Activated CD8-positive, alpha-beta T cell treated with anti-CD3 and anti-CD28 coated beads, Interleukin-2, amount 10 ng/mL, durations not matched to agents 7 days and 5 days (primary cell): Measurements from ENCODE around the gene EIF5A. TPM values are rescaled to one million over a fixed set of nuclear protein-coding genes. Genes with fewer than 3 reads are reported as not detected.

ENCODE experiments used
- ATAC-seq: fragments of 150-1000 bp; cut with Tn5 transposase; one replicate; pipeline ENCODE4 v1.10.0; 2021; ENCODE audit warnings: moderate library complexity
- CTCF ChIA-PET: fragments of 350-600 bp; sonication (Branson Sonifier 250); formaldehyde crosslinking; loops from one replicate; lab custom pipeline; 2021; ENCODE audit warnings: antibody characterized with exemption; lab: Charles Lee
- POLR2A ChIA-PET: fragments of 350-600 bp; sonication (Branson Sonifier 250); formaldehyde crosslinking; loops from one replicate; lab custom pipeline; 2021; ENCODE audit warnings: antibody characterized with exemption; lab: Charles Lee
- DNase-seq: peaks from one replicate; pipeline ENCODE4 v3.0.0-alpha.2; 2020
- H3K27ac Mint-ChIP-seq: one replicate; pipeline ENCODE4 v1.8.0; 2021; ENCODE audit warnings: mild to moderate bottlenecking, mixed read lengths
- H3K27me3 Mint-ChIP-seq: one replicate; pipeline ENCODE4 v1.8.0; 2021; ENCODE audit warnings: low read depth, mixed read lengths
- H3K36me3 Mint-ChIP-seq: one replicate; pipeline ENCODE4 v1.8.0; 2021; ENCODE audit warnings: low read depth, mixed read lengths
- H3K4me1 Mint-ChIP-seq: one replicate; pipeline ENCODE4 v1.8.0; 2021; ENCODE audit warnings: low read depth, mixed read lengths
- H3K4me3 Mint-ChIP-seq: one replicate; pipeline ENCODE4 v1.8.0; 2021; ENCODE audit warnings: mild to moderate bottlenecking, mixed read lengths
- H3K9me3 Mint-ChIP-seq: one replicate; pipeline ENCODE4 v1.8.0; 2022; ENCODE audit warnings: mixed read lengths; ENCODE audit not compliant: insufficient read depth
- total RNA-seq, 2 experiments: library from RNA; stranded (reverse); gene quantifications; one replicate each; pipeline ENCODE4 v1.2.3, GENCODE V29; 2021

Gene EIF5A
- total RNA-seq, 2 experiments from 2014 or later = 685 to 690 TPM

DNA sequence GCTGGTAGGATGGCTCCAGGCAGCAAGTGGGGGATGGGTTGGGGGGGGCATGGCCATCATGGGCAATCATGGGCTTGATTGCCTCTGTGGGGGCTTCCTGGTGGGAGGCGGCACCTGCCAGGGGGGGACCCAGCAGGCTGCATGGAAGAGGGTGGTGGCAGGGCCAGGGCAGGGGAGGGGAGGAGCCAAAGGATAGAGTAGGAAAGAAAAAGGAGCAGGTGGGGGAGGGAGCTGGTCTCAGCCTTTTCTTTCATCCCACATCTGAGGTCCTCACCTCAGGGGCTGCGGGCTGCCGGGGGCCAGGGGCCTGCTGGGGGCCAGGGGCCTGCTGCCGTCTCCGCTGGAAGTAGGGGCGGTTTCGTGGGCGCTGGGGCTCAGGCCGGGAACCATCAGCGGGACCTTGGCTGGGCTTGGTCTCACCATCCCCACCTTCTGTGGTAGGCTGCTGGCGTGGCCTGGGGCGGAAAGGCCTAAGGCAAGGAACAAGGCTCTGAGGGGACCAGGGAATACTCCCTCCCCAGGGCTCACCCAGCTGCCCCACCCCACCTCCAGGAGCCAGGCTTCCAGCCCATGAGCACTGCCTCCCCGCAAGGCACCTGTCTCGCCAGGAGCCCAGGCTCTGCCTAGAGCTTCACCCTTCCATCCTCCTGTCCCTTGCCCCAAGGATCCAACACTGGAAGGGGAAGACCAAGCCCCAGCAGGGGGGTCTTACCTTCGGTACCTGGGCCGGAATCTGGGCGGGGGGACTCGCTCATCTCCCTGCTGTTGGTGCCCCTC, 18.0 kb upstream of the EIF5A start:
- H3K36me3 Mint-ChIP-seq = no peaks in the 10 kb centered on the region
- no peak overlapping the region for H3K4me3 Mint-ChIP-seq
- peaks cover 10% of the 10 kb centered on the region for H3K4me1 Mint-ChIP-seq
- peaks cover 22% of the 10 kb centered on the region for H3K27me3 Mint-ChIP-seq
- H3K9me3 Mint-ChIP-seq = no peaks in the 10 kb centered on the region
- ChIA-PET POLR2A (no interaction called here), CTCF (interaction anchor here (1.7 kb wide), 1 partner anchor 7 kb away, joined by 5 read pairs; no protein-coding TSS in a partner anchor)
- H3K27ac Mint-ChIP-seq = no peak overlapping the region
- ATAC-seq (no peak), DNase-seq (no peak)

DNA sequence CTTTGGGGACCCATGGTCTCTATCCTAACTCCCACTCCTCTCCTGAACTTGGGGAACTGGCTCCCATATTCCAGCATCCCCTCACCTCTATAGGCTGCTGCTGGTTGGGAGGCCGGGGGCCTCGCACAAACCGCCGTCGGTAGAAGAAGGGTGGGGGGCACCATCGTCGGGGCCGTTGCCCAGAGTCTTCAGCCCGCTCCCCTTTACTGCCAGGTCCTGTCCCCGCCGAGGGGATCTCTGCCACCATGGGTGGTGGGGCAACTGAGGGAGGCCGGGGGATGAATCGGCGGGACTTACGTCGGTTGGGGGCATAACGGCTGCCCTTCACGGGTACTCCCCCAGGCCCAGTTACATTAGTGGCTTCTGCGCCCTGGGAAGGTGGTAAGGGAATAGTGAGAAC, 17.3 kb upstream of the EIF5A start:
- ChIA-PET POLR2A (no interaction called here), CTCF (interaction anchor here (2.9 kb wide), 1 partner anchor 8 kb away, joined by 14 read pairs; the partner anchor contains the start of gene SLC2A4)
- no peak for DNase-seq
- H3K9me3 Mint-ChIP-seq = no peaks in the 10 kb centered on the region
- H3K36me3 Mint-ChIP-seq = no peaks in the 10 kb centered on the region
- peaks cover 25% of the 10 kb centered on the region for H3K27me3 Mint-ChIP-seq
- H3K4me1 Mint-ChIP-seq = peaks cover 14% of the 10 kb centered on the region
- no peak overlapping the region for H3K4me3 Mint-ChIP-seq
- no peak for ATAC-seq
- H3K27ac Mint-ChIP-seq = no peak overlapping the region

- no peak for ATAC-seq
- DNase-seq = no peak
- CTCF ChIA-PET = interaction anchor here (1.1 to 2.9 kb wide), 4 partner anchors 9 to 245 kb away, joined by 3 to 14 read pairs (median 4); partner anchors contain the start of genes NEURL4 and SLC2A4
- POLR2A ChIA-PET = no interaction called here
- H3K36me3 Mint-ChIP-seq = no peaks in the 10 kb centered on the region
- H3K27me3 Mint-ChIP-seq = peaks cover 28% of the 10 kb centered on the region
- H3K4me1 Mint-ChIP-seq = peaks cover 19% of the 10 kb centered on the region
- no peak overlapping the region for H3K4me3 Mint-ChIP-seq
- H3K27ac Mint-ChIP-seq = no peak overlapping the region
- no peaks in the 10 kb centered on the region for H3K9me3 Mint-ChIP-seq
Measured at GRCh38 chr17:7290685-7291084, 16.7 kb upstream of the EIF5A start.

DNA sequence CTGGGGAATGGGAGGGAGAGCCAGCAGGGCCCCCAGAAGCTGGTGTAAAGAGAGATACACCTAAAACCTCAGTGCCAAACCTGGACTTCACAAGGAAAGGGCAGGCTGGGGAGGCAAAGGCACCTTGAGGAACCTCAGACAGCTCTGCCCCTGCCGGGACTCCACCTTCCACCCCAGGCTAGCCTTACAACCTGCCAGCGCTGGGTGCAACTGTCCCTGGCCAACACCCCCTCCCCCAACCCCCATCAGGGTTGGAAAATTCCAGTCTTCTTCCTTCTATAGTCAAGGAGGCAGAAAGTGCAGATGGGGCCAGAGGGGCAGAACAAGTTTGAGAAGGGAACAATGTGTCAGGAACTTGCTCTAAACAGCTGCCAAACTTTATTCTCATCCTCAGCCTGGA, 15.2 kb upstream of the EIF5A start:
- no peak for DNase-seq
- Mint-ChIP-seq H3K9me3 (no peaks in the 10 kb centered on the region), H3K4me1 (peaks cover 30% of the 10 kb centered on the region), H3K36me3 (no peaks in the 10 kb centered on the region), H3K27ac (no peak overlapping the region), H3K4me3 (no peak overlapping the region), H3K27me3 (peaks cover 34% of the 10 kb centered on the region)
- CTCF ChIA-PET = interaction anchor here (2.2 to 2.9 kb wide), 2 partner anchors 10 to 246 kb away, joined by 4 to 14 read pairs; partner anchors contain the start of gene SLC2A4
- POLR2A ChIA-PET = interaction anchor here (1.6 kb wide), 1 partner anchor 10 kb away, joined by 8 read pairs; the partner anchor contains the start of gene SLC2A4
- ATAC-seq = no peak

- Mint-ChIP-seq H3K9me3 (no peaks in the 10 kb centered on the region), H3K4me3 (no peak overlapping the region), H3K27me3 (peaks cover 34% of the 10 kb centered on the region), H3K36me3 (no peaks in the 10 kb centered on the region), H3K4me1 (peaks cover 30% of the 10 kb centered on the region), H3K27ac (no peak overlapping the region)
- ChIA-PET POLR2A (interaction anchor here (1.6 kb wide), 1 partner anchor 11 kb away, joined by 8 read pairs; the partner anchor contains the start of gene SLC2A4), CTCF (interaction anchor here (0.7 to 2.9 kb wide), 3 partner anchors 11 to 247 kb away, joined by 3 to 14 read pairs (median 4); partner anchors contain the start of gene SLC2A4)
- no peak for DNase-seq
- ATAC-seq = no peak
Measured at GRCh38 chr17:7292729-7293128, 14.7 kb upstream of the EIF5A start.

DNA sequence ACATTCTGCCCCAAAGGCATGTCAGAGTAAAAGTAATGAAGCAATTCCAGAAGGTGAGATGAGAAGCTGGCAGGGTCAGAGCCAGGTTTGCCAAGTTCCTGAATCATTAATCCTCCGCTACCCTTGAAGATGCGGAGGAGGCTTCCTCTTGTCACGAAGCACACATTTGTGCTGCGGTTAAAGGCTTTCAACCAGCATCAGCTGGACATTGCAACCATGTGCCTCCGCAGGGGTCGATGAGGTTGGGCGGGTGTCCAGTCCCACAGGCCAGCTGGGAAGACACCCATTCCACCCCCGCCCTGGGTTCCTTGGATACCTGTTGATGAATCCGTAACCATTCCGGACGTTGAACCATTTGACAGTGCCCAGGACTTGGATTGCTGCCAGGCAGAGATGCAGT, 14.3 kb upstream of the EIF5A start:
- Mint-ChIP-seq H3K27me3 (peaks cover 34% of the 10 kb centered on the region), H3K4me3 (no peak overlapping the region), H3K4me1 (peaks cover 30% of the 10 kb centered on the region), H3K27ac (no peak overlapping the region), H3K36me3 (no peaks in the 10 kb centered on the region), H3K9me3 (no peaks in the 10 kb centered on the region)
- DNase-seq (no peak), ATAC-seq (no peak)
- CTCF ChIA-PET = interaction anchor here (0.6 to 2.9 kb wide), 6 partner anchors 11 to 247 kb away, joined by 3 to 14 read pairs (median 4); partner anchors contain the start of gene SLC2A4
- POLR2A ChIA-PET = no interaction called here

- peaks cover 30% of the 10 kb centered on the region for H3K27me3 Mint-ChIP-seq
- POLR2A ChIA-PET = no interaction called here
- no peaks in the 10 kb centered on the region for H3K36me3 Mint-ChIP-seq
- peak overlapping the region; percentile 71 for H3K4me3 Mint-ChIP-seq
- peaks cover 30% of the 10 kb centered on the region for H3K4me1 Mint-ChIP-seq
- H3K27ac Mint-ChIP-seq = no peak overlapping the region
- H3K9me3 Mint-ChIP-seq = no peaks in the 10 kb centered on the region
- CTCF ChIA-PET = interaction anchor here (0.6 to 1.2 kb wide), 3 partner anchors 11 to 248 kb away, joined by 3 to 4 read pairs (median 4); no protein-coding TSS in a partner anchor
- ATAC-seq (no peak), DNase-seq (peak; percentile 46)
Measured at GRCh38 chr17:7293816-7294613, 13.4 kb upstream of the EIF5A start.

DNA sequence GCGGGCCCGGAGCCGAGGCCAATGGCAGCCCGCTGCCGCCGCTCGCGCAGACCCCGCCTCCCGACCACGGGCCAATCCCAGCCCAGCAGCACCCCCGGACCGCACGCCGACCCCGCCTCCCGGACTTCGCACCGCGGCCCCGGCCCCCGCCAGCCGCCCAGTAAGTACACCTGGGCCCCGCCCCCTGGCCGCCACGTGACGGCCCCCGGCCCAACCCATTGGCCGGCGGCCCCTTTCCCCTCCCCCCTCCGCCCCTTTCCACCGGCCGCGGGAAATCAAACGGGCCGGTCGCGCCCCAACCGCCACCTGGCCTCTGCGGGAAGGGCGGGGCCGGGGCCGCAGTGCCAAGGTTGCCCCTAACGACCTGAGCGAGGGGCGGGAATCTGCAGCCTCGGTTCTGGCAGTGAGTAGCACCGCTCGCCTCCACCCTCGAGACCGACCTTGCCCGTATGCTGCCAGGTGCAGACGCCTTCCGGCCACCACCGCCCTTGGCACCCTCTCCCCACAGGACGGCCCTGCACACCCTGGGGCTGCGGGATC, 12.7 kb upstream of the EIF5A start, which contains the start of gene YBX2:
YBX2 (minus strand) TSS at position 26 of the 540 bp plus-strand sequence. CDS start 139 bp downstream, outside the sequence.
- DNase-seq = peak; percentile 85
- Mint-ChIP-seq H3K36me3 (no peaks in the 10 kb centered on the region), H3K9me3 (no peaks in the 10 kb centered on the region), H3K27me3 (peaks cover 30% of the 10 kb centered on the region), H3K4me3 (peak within 1 kb of the TSS; percentile 71), H3K4me1 (peaks cover 30% of the 10 kb centered on the region), H3K27ac (no peak within 1 kb of the TSS)
- peak; percentile 82 for ATAC-seq
- CTCF ChIA-PET = no interaction called here
- POLR2A ChIA-PET = no interaction called here

DNA sequence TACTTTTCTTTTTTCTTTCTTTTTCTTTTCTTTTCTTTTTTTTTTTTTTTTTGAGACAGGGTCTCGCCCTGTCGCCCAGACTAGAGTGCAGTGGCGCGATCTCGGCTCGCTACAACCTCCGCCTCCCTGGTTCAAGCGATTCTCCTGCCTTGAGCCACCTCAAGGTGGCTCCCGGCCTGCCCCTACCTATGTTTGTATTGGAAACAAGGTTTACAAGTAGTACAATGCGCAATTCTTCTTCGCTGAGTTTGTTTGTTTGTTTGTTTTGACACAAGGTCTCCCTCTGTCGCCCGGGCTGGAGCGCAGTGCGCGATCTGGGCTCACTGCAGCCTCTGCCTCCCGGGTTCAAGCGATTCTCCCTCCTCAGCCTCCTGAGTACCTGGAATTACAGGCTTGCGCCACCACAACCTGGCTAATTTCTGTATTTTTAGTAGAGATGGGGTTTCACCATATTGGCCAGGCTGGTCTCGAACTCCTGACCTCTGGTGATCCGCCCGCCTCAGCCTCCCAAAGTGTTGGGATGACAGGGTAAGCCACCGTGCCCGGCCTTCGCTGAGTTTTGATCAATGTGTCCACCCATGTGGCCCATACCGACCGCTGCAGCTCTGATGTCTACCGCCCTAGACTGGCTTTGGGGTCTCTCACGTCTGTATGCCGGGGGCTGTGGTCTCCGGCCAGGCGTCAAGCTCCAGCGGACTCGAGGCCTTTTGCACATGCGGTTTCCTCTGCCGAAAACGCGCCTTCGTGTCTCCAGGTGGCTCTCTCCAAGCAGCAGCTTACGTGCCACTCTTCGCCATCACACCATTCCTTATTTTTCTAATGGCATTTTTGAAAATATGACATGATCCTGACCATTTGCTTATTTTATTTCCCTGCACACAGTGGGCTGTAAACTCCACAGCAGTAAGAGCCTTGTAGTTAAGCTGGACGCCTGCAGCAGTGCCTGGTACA, 11.9 kb upstream of the EIF5A start:
- Mint-ChIP-seq H3K4me3 (peak overlapping the region; percentile 71), H3K4me1 (peaks cover 30% of the 10 kb centered on the region), H3K36me3 (no peaks in the 10 kb centered on the region), H3K9me3 (no peaks in the 10 kb centered on the region), H3K27me3 (peaks cover 36% of the 10 kb centered on the region), H3K27ac (no peak overlapping the region)
- ChIA-PET POLR2A (interaction anchor here (0.9 to 1.3 kb wide), 2 partner anchors 57 to 260 kb away, joined by 3 read pairs; partner anchors contain the start of gene SLC16A13), CTCF (interaction anchor here (1.0 to 4.8 kb wide), 19 partner anchors 7 to 291 kb away, joined by 3 to 81 read pairs (median 6); partner anchors contain the start of genes ACADVL, ACAP1, DLG4 and NEURL4)
- ATAC-seq (no peak), DNase-seq (no peak)

DNA sequence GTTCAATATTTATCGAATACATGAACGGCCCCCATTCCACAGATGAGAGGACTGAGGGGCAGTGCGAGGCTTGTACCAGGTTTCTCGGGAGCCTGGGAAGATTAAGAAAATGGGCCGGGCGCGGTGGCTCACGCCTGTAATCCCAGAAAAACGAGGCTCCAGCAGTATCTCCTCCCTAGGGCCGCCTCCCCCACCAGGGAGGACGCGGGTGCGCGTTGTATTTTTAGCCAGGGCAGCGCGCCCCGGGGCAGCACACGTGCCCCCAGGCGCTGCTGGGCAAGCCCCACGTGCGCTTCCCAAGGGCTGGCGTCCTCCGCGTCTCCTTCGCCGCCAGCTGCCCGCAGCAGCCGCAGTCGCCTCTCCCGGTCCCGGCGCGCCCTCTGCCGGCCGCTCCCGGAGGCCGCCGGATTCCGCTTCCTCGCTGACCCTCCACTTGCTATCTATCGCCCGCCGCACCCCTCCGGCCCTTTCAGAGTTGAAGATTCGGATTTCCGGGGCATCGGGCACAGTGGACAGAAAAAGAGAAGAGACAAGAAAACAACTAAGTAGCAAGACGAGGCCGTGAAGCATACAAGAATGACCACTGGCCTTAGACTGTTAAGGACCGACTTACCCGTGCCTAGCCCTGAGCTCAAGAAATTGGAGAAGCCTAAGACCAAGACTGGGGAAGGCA, 11.1 kb upstream of the EIF5A start:
- ATAC-seq (peak; percentile 27), DNase-seq (peak; percentile 71)
- H3K27ac Mint-ChIP-seq = no peak overlapping the region
- H3K4me1 Mint-ChIP-seq = peaks cover 30% of the 10 kb centered on the region
- no peaks in the 10 kb centered on the region for H3K9me3 Mint-ChIP-seq
- H3K36me3 Mint-ChIP-seq = no peaks in the 10 kb centered on the region
- H3K27me3 Mint-ChIP-seq = peaks cover 38% of the 10 kb centered on the region
- H3K4me3 Mint-ChIP-seq = peak overlapping the region; percentile 34
- CTCF ChIA-PET = interaction anchor here (0.6 to 4.8 kb wide), 30 partner anchors 8 to 293 kb away, joined by 3 to 81 read pairs (median 4); partner anchors contain the start of genes ACADVL, ACAP1, DLG4 and GABARAP
- POLR2A ChIA-PET = interaction anchor here (0.9 to 1.3 kb wide), 3 partner anchors 15 to 261 kb away, joined by 3 read pairs; partner anchors contain the start of gene SLC16A13
